ENCODE results near the gene COG3.

The COG3 gene

GRCh38 chr13:45544520-45544919 lies 79.8 kb downstream of the COG3 start:
- in situ Hi-C loops (cut with MboI; ENCODE audit: low sequenced_read_pairs): no loop called here

- in situ Hi-C loops (cut with MboI; ENCODE audit: low sequenced_read_pairs): no loop called here
These were observed 81.1 kb downstream of the COG3 start for GRCh38 chr13:45545686-45546409.

GRCh38 chr13:45546410-45546765 lies 81.6 kb downstream of the COG3 start:
- in situ Hi-C loops (cut with MboI; ENCODE audit: low sequenced_read_pairs): no loop called here

GRCh38 chr13:45548281-45548680 lies 83.5 kb downstream of the COG3 start:
- in situ Hi-C loops (cut with MboI; ENCODE audit: low sequenced_read_pairs): no loop called here

GRCh38 chr13:45554604-45555109 lies 89.9 kb downstream of the COG3 start:
- in situ Hi-C loops (cut with MboI; ENCODE audit: low sequenced_read_pairs): no loop called here

GRCh38 chr13:45564133-45564776 lies 99.5 kb downstream of the COG3 start:
- in situ Hi-C loops (cut with MboI; ENCODE audit: low sequenced_read_pairs): no loop called here

GRCh38 chr13:45565331-45565730 lies 100.6 kb downstream of the COG3 start:
- in situ Hi-C loops (cut with MboI; ENCODE audit: low sequenced_read_pairs): no loop called here

- in situ Hi-C loops (cut with MboI; ENCODE audit: low sequenced_read_pairs): no loop called here
These were observed 110.5 kb downstream of the COG3 start for GRCh38 chr13:45575146-45575829.

GRCh38 chr13:45575830-45576180 lies 111.1 kb downstream of the COG3 start:
- in situ Hi-C loops (cut with MboI; ENCODE audit: low sequenced_read_pairs): no loop called here

- in situ Hi-C loops (cut with MboI; ENCODE audit: low sequenced_read_pairs): no loop called here
These were observed 111.7 kb downstream of the COG3 start for GRCh38 chr13:45576466-45576865.

GRCh38 chr13:45582408-45583076 lies 117.8 kb downstream of the COG3 start:
- in situ Hi-C loops (cut with MboI; ENCODE audit: low sequenced_read_pairs): no loop called here

- in situ Hi-C loops (cut with MboI; ENCODE audit: low sequenced_read_pairs): no loop called here
These were observed 120.1 kb downstream of the COG3 start for GRCh38 chr13:45584816-45585215.
